SK-N-SH (cell line): ENCODE data around the gene ABCA1. TPM values are rescaled to one million over a fixed set of nuclear protein-coding genes. Genes with fewer than 3 reads are reported as not detected.
A peak's percentile ranks its signal among the peaks of the same experiment; 100 is the strongest.

Experiments used
- CTCF ChIA-PET: fragments of 300-600, 350-600 bp; formaldehyde crosslinking; extraction: SDS; loops from one replicate; lab custom pipeline; 2021; lab: Yijun Ruan, JAX
- POLR2A ChIA-PET: fragments of 350-600 bp; sonication (Branson Sonifier 250); formaldehyde crosslinking; extraction: SDS; loops from one replicate; lab custom pipeline; 2020; ENCODE audit warnings: antibody characterized with exemption, inconsistent platforms; lab: Yijun Ruan, JAX
- DNase-seq: peaks from one replicate; pipeline ENCODE4 v3.0.0; 2012
- H2AFZ ChIP-seq: fragments of 200-600 bp; sonication (generic); 2 replicates; pipeline ENCODE4 v1.8.1; 2016; ENCODE audit warnings: antibody characterized with exemption, mild to moderate bottlenecking, low read depth
- H3F3A ChIP-seq: fragments of 200-600 bp; sonication (generic); replicated peaks from 2 replicates; pipeline ENCODE3; 2016; ENCODE audit warnings: antibody characterized with exemption, mild to moderate bottlenecking; ENCODE audit not compliant: insufficient read depth
- H3K27ac ChIP-seq, 2 experiments: fragments of 200-500 bp in 1 of 2; fragments of 200-600 bp in 1 of 2; sonication (Bioruptor generic) in 1 of 2; sonication (generic), shearing (Covaris generic) in 1 of 2; 2 replicates each; pipeline versions ENCODE4 v1.5.1 to v1.6.1; 2014 to 2016; ENCODE audit warnings: low read depth in 2 of 2, inconsistent platforms in 1 of 2, low read length in 1 of 2, mild to moderate bottlenecking in 1 of 2, mixed read lengths in 1 of 2
- H3K27me3 ChIP-seq: fragments of 200-600 bp; sonication (generic), shearing (Covaris generic); 2 replicates; pipeline ENCODE4 v1.6.1; 2016; ENCODE audit warnings: mixed run types; ENCODE audit not compliant: insufficient read depth
- H3K36me3 ChIP-seq, 2 experiments: fragments of 200-500 bp in 1 of 2; fragments of 200-600 bp in 1 of 2; sonication (Bioruptor generic) in 1 of 2; sonication (generic) in 1 of 2; replicated peaks in 1 of 2; 2 replicates each; pipeline versions ENCODE3 to v1.5.1; 2014 to 2016; ENCODE audit warnings: low read length in 1 of 2, mild to moderate bottlenecking in 1 of 2; ENCODE audit not compliant: insufficient read depth in 2 of 2, control insufficient read depth in 1 of 2
- H3K4me1 ChIP-seq, 2 experiments: fragments of 200-500 bp in 1 of 2; fragments of 200-600 bp in 1 of 2; sonication (Bioruptor generic) in 1 of 2; sonication (generic), shearing (Covaris generic) in 1 of 2; 2 replicates each; pipeline versions ENCODE4 v1.5.1 to v1.6.1; 2014 to 2016; ENCODE audit warnings: low read depth in 1 of 2, low read length in 1 of 2, mixed run types in 1 of 2; ENCODE audit not compliant: insufficient read depth in 2 of 2, control insufficient read depth in 1 of 2
- H3K4me2 ChIP-seq: fragments of 200-600 bp; sonication (generic), shearing (Covaris generic); 2 replicates; pipeline ENCODE4 v1.6.1; 2017; ENCODE audit warnings: mixed run types
- H3K4me3 ChIP-seq, 2 experiments: fragments of 200-500 bp in 1 of 2; fragments of 200-600 bp in 1 of 2; sonication (Bioruptor generic) in 1 of 2; sonication (generic), shearing (Covaris generic) in 1 of 2; 2 replicates each; pipeline versions ENCODE4 v1.5.1 to v1.8.1; 2014 to 2016; ENCODE audit warnings: low read depth in 2 of 2, inconsistent platforms in 1 of 2, low read length in 1 of 2, mild to moderate bottlenecking in 1 of 2, mixed read lengths in 1 of 2, moderate library complexity in 1 of 2
- H3K79me2 ChIP-seq: fragments of 200-600 bp; sonication (generic); 2 replicates; pipeline ENCODE4 v1.8.1; 2017; ENCODE audit warnings: mild to moderate bottlenecking; ENCODE audit not compliant: insufficient read depth
- H3K9ac ChIP-seq: fragments of 200-600 bp; sonication (generic); 2 replicates; pipeline ENCODE4 v1.6.1; 2017; ENCODE audit warnings: mixed run types
- H3K9me2 ChIP-seq: fragments of 200-600 bp; sonication (generic); 2 replicates; pipeline ENCODE4 v1.6.1; 2017; ENCODE audit warnings: mixed run types
- H3K9me3 ChIP-seq: fragments of 200-600 bp; sonication (generic); 2 replicates; pipeline ENCODE4 v1.6.1; 2017; ENCODE audit warnings: mixed run types, mild to moderate bottlenecking, moderate library complexity
- H4K20me1 ChIP-seq: fragments of 200-600 bp; sonication (generic); 2 replicates; pipeline ENCODE4 v1.6.1; 2017; ENCODE audit warnings: mild to moderate bottlenecking, mixed run types; ENCODE audit not compliant: insufficient read depth
- ELF1 ChIP-seq: IDR thresholded peaks from 2 replicates; pipeline ENCODE4 v1.4.0; 2012
- EZH2phosphoT487 ChIP-seq: fragments of 200-600 bp; sonication (generic); IDR thresholded peaks from 2 replicates; pipeline ENCODE4 v1.6.1; 2017; ENCODE audit warnings: low read depth, mixed run types, mild to moderate bottlenecking, antibody characterized with exemption, moderate library complexity, borderline replicate concordance
- FOSL2 ChIP-seq: IDR thresholded peaks from 2 replicates; pipeline ENCODE4 v1.4.0; 2012; ENCODE audit warnings: low read depth, mild to moderate bottlenecking, moderate library complexity, borderline replicate concordance
- GABPA ChIP-seq: IDR thresholded peaks from 2 replicates; pipeline ENCODE4 v1.4.0; 2012; ENCODE audit warnings: low read depth, mild to moderate bottlenecking
- RCOR1 ChIP-seq: fragments of 150-350 bp; IDR thresholded peaks from 2 replicates; pipeline ENCODE4 v1.6.1; 2017; ENCODE audit warnings: antibody characterized with exemption, low read length
- TEAD4 ChIP-seq: IDR thresholded peaks from 2 replicates; pipeline ENCODE4 v1.4.0; 2012; ENCODE audit warnings: mild to moderate bottlenecking, borderline replicate concordance; ENCODE audit not compliant: insufficient read depth
- WGBS: methylation state at CpG from one replicate; pipeline ENCODE4 v1.1.6; 2017; ENCODE audit warnings: low lambda C conversion rate; 5-methylcytosine and 5-hydroxymethylcytosine counted together
- polyA plus RNA-seq, 3 experiments: library from polyadenylated mRNA; depleted of rRNA; stranded (reverse); fragments of >200 nt; gene quantifications; 2 replicates each; pipeline ENCODE4 v1.2.3, GENCODE V29; 2012
- TF ChIP-seq, protein P1 (sequence below): fragments of 150-350 bp; IDR thresholded peaks from 2 replicates; pipeline ENCODE4 v1.6.1; 2016; ENCODE audit warnings: mild to moderate bottlenecking, low read depth, low read length

The ABCA1 gene
- polyA plus RNA-seq, 1 of the 3 experiments (the other 2 are of a cell fraction) = 5.3 TPM

DNA sequence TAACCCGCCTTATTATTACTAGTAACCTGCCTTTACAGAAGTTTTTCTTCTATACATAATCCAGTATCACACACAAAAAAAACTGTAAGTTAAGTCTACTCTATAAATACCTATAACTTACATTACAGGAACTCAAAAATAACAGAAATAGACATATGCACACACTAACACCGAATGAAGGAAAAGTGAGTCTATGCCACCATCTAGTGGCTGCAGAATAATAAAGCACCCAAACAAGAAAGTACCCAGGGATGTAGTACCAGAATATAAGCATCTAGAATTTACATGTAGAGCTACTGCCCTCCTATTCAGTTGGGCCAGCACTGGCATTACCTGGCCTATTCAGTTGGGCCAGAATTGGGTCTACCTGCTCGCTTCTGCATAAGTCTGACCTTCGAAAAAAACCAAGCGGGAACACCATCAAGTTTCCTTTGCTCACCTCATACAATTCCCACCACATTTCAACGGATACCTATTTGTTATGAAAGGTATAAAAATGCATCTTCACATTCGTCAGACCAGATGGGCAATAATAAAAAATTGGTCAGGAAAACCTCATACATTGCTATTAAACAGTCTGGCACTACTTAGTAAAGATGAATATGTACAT lies 184.5 kb downstream of the ABCA1 start (continued):
- TF ChIP-seq, protein P1, sequence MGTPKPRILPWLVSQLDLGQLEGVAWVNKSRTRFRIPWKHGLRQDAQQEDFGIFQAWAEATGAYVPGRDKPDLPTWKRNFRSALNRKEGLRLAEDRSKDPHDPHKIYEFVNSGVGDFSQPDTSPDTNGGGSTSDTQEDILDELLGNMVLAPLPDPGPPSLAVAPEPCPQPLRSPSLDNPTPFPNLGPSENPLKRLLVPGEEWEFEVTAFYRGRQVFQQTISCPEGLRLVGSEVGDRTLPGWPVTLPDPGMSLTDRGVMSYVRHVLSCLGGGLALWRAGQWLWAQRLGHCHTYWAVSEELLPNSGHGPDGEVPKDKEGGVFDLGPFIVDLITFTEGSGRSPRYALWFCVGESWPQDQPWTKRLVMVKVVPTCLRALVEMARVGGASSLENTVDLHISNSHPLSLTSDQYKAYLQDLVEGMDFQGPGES = no peak
- TF ChIP-seq TEAD4 = no peak

- Histone ChIP-seq H3K36me3 (no peaks in the 10 kb centered on the region), H3K27me3 (no peaks in the 10 kb centered on the region), H3K79me2 (no peaks in the 10 kb centered on the region), H3K9me3 (no peaks in the 10 kb centered on the region), H4K20me1 (no peaks in the 10 kb centered on the region), H3K27ac (peak overlapping the region in 1 of 2 experiments; percentile 51; a peak in 2 of 4 replicates)
- CTCF ChIA-PET = no interaction called here
- WGBS = 13% methylated on average over 1 of the region's 1 CpG
- TF ChIP-seq ELF1 = no peak
- peak; percentile 37; the same call in 1 of the 2 replicates for TF ChIP-seq FOSL2
- peak; percentile 31; the same call in 1 of the 2 replicates for TF ChIP-seq GABPA
- TF ChIP-seq, all 33 proteins: peak for 2
- POLR2A ChIA-PET = no interaction called here
- DNase-seq = no peak
- peak overlapping the region; percentile 32; the same call in 1 of the 2 replicates for H3K9ac ChIP-seq
- peaks cover 7% of the 10 kb centered on the region for H3F3A ChIP-seq
- no peaks in the 10 kb centered on the region; a peak in 1 of 4 replicates for H3K4me1 ChIP-seq
- H3K9me2 ChIP-seq = no peaks in the 10 kb centered on the region
- H3K4me2 ChIP-seq = no peak overlapping the region; the same call in 1 of the 2 replicates
- H3K4me3 ChIP-seq = no peak overlapping the region
- peak overlapping the region; percentile 87; the same call in 1 of the 2 replicates for H2AFZ ChIP-seq
Observed at GRCh38 chr9:104740621-104741020, 187.3 kb downstream of the ABCA1 start.

DNA sequence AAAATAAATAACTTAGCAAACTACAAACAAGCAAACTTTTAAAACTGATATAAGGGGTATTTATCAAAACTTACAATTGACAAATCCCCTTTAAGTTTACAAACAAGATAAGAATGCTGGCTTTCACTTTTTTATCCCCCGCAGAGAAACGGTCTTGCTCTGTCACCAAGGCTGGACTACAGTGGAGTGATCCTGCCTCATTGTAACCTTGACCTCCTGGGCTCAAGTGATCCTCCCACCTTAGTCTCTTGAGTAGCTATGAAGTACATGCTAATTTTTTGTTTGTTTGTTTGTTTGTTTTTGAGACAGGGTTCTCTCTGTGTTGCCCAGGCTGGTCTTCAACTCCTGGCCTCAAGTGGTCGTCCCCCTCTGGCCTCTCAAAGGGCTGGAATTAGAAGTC lies 189.5 kb downstream of the ABCA1 start:
- H3K79me2 ChIP-seq = no peaks in the 10 kb centered on the region
- no peaks in the 10 kb centered on the region for H4K20me1 ChIP-seq
- POLR2A ChIA-PET = no interaction called here
- no peaks in the 10 kb centered on the region for H3K27me3 ChIP-seq
- peaks cover 7% of the 10 kb centered on the region for H3F3A ChIP-seq
- H2AFZ ChIP-seq = no peak overlapping the region
- H3K9me2 ChIP-seq = no peaks in the 10 kb centered on the region
- H3K4me1 ChIP-seq = no peaks in the 10 kb centered on the region; a peak in 1 of 4 replicates
- no peaks in the 10 kb centered on the region for H3K36me3 ChIP-seq
- H3K4me3 ChIP-seq = no peak overlapping the region
- TF ChIP-seq RCOR1 (no peak), EZH2phosphoT487 (no peak)
- CTCF ChIA-PET = no interaction called here
- H3K9ac ChIP-seq = no peak overlapping the region
- WGBS = 88% methylated on average over 3 of the region's 3 CpGs
- DNase-seq = no peak
- no peak overlapping the region for H3K4me2 ChIP-seq
- no peaks in the 10 kb centered on the region for H3K9me3 ChIP-seq
- H3K27ac ChIP-seq = no peak overlapping the region

Other genes starting within 250 kb of the ABCA1 start
- not detected in 2 replicates for gene OR13D1, start 233.6 kb downstream of the ABCA1 start, polyA plus RNA-seq (2012; rRNA removed)
- gene NIPSNAP3A, start 180.5 kb downstream of the ABCA1 start, polyA plus RNA-seq (2012; rRNA removed) = 29.2 and 48.9 TPM in 2 replicates
- 1.4 and 2.4 TPM in 2 replicates for gene NIPSNAP3B, start 164.0 kb downstream of the ABCA1 start, polyA plus RNA-seq (2012; rRNA removed)